Measurements from ENCODE around the gene PEX11A. TPM values are rescaled to one million over a fixed set of nuclear protein-coding genes. Genes with fewer than 3 reads are reported as not detected.
A peak's percentile ranks its signal among the peaks of the same experiment; 100 is the strongest.

Gene PEX11A
- total RNA-seq, 1 donor from 2014 or later = 5.8 TPM

- no peaks in the 10 kb centered on the region for H3K36me3 ChIP-seq (ENCODE audit: control insufficient read depth, insufficient read depth, low read length)
- DNase-seq (ENCODE audit: low read depth) = no peak
- TF ChIP-seq, protein P1, sequence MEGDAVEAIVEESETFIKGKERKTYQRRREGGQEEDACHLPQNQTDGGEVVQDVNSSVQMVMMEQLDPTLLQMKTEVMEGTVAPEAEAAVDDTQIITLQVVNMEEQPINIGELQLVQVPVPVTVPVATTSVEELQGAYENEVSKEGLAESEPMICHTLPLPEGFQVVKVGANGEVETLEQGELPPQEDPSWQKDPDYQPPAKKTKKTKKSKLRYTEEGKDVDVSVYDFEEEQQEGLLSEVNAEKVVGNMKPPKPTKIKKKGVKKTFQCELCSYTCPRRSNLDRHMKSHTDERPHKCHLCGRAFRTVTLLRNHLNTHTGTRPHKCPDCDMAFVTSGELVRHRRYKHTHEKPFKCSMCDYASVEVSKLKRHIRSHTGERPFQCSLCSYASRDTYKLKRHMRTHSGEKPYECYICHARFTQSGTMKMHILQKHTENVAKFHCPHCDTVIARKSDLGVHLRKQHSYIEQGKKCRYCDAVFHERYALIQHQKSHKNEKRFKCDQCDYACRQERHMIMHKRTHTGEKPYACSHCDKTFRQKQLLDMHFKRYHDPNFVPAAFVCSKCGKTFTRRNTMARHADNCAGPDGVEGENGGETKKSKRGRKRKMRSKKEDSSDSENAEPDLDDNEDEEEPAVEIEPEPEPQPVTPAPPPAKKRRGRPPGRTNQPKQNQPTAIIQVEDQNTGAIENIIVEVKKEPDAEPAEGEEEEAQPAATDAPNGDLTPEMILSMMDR (IDR thresholded peaks at IDR 0.05; ENCODE audit: insufficient read depth, low read length, severe bottlenecking) = no peak
- FAIRE-seq = no peak
- peaks cover 3% of the 10 kb centered on the region for H3K27me3 ChIP-seq (ENCODE audit: control insufficient read depth, insufficient read depth, low read length)
- no peak overlapping the region for H3K4me3 ChIP-seq (ENCODE audit: low read depth, low read length)
These were observed 31.3 kb downstream of the PEX11A start for GRCh38 chr15:89659295-89659694.

- no peak overlapping the region for H3K4me3 ChIP-seq (ENCODE audit: low read depth, low read length)
- FAIRE-seq (no peak), DNase-seq (ENCODE audit: low read depth) (no peak)
- H3K27me3 ChIP-seq (ENCODE audit: control insufficient read depth, insufficient read depth, low read length) = peaks cover 4% of the 10 kb centered on the region
- H3K36me3 ChIP-seq (ENCODE audit: control insufficient read depth, insufficient read depth, low read length) = no peaks in the 10 kb centered on the region
- TF ChIP-seq, protein P1 (IDR thresholded peaks at IDR 0.05; ENCODE audit: insufficient read depth, low read length, severe bottlenecking) = no peak
These were observed 32.8 kb downstream of the PEX11A start for GRCh38 chr15:89657686-89658200.

DNA sequence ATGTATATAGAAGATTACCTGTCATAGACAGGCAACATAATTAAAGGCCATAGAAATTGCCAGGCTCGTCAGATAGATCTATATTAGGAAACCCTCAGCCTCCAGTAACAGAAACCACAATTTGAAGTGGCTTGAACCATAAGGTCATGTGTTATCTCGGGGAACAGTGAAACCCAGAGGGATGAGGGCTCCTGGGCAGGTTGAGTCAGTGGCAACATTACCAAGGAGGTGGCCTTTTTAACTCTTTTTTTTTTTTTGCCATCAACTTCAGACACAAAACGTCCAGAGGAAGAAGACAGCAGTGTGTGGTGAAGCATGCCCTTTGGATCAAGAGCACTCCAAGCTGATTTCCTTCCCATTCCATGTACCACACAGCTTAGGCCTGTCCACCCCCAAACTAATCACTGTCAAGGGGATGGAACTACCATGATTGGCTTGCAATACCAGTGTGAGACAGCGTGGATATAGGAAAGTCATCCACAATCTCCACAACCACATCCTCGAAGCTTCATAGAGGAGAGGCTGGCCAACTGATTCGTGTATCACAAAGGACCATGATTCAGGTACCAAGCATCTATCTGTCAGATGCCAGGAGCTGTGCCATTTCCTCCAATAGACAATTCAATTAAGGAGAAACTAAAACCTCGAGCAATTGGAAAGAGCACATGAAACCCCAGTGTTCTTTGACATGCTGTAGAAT is 34.3 kb downstream of the PEX11A start:
- FAIRE-seq = no peak

GRCh38 chr15:89654847-89655805 is 35.4 kb downstream of the PEX11A start, which contains the start of gene KIF7:
Gene KIF7, minus strand, starts transcription at chr15:89655467. Its CDS starts 2,537 bp downstream, at chr15:89652930.
- H3K36me3 ChIP-seq (ENCODE audit: control insufficient read depth, insufficient read depth, low read length) = no peaks in the 10 kb centered on the region
- TF ChIP-seq, protein P1 (IDR thresholded peaks at IDR 0.05; ENCODE audit: insufficient read depth, low read length, severe bottlenecking) = no peak
- H3K4me3 ChIP-seq (ENCODE audit: low read depth, low read length) = peak within 1 kb of the TSS; percentile 54
- no peak for DNase-seq (ENCODE audit: low read depth)
- no peak for FAIRE-seq
- peaks cover 4% of the 10 kb centered on the region for H3K27me3 ChIP-seq (ENCODE audit: control insufficient read depth, insufficient read depth, low read length)

More for the DNA sequence above, 34.3 kb downstream of the PEX11A start:
- TF ChIP-seq, protein P1 (IDR thresholded peaks at IDR 0.05; ENCODE audit: insufficient read depth, low read length, severe bottlenecking) = no peak
- DNase-seq (ENCODE audit: low read depth) = no peak
- H3K4me3 ChIP-seq (ENCODE audit: low read depth, low read length) = no peak overlapping the region
- peaks cover 4% of the 10 kb centered on the region for H3K27me3 ChIP-seq (ENCODE audit: control insufficient read depth, insufficient read depth, low read length)
- H3K36me3 ChIP-seq (ENCODE audit: control insufficient read depth, insufficient read depth, low read length) = no peaks in the 10 kb centered on the region

- TF ChIP-seq, protein P1 (IDR thresholded peaks at IDR 0.05; ENCODE audit: insufficient read depth, low read length, severe bottlenecking) = no peak
- no peak for FAIRE-seq
- Histone ChIP-seq H3K27me3 (ENCODE audit: control insufficient read depth, insufficient read depth, low read length) (peaks cover 4% of the 10 kb centered on the region), H3K4me3 (ENCODE audit: low read depth, low read length) (peak overlapping the region; percentile 54), H3K36me3 (ENCODE audit: control insufficient read depth, insufficient read depth, low read length) (no peaks in the 10 kb centered on the region)
- DNase-seq (ENCODE audit: low read depth) = peak; percentile 29
These were observed 36.2 kb downstream of the PEX11A start for GRCh38 chr15:89654301-89654761.

Measured in bronchial epithelial cell (primary cell).